Activated naive CD4-positive, alpha-beta T cell treated with anti-CD3 and anti-CD28 coated beads, Interleukin-2, amount 10 ng/mL, durations not matched to agents 5 hours and 36 hours (primary cell): ENCODE measurements around the gene PCDHGA10. TPM values are rescaled to one million over a fixed set of nuclear protein-coding genes. Genes with fewer than 3 reads are reported as not detected.

ENCODE experiments used
- total RNA-seq, 2 experiments: library from RNA; stranded (reverse); gene quantifications; one replicate each; pipeline ENCODE4 v1.2.3, GENCODE V29; 2021

PCDHGA10 gene
- under 1 TPM; 0.05 TPM for total RNA-seq

DNA sequence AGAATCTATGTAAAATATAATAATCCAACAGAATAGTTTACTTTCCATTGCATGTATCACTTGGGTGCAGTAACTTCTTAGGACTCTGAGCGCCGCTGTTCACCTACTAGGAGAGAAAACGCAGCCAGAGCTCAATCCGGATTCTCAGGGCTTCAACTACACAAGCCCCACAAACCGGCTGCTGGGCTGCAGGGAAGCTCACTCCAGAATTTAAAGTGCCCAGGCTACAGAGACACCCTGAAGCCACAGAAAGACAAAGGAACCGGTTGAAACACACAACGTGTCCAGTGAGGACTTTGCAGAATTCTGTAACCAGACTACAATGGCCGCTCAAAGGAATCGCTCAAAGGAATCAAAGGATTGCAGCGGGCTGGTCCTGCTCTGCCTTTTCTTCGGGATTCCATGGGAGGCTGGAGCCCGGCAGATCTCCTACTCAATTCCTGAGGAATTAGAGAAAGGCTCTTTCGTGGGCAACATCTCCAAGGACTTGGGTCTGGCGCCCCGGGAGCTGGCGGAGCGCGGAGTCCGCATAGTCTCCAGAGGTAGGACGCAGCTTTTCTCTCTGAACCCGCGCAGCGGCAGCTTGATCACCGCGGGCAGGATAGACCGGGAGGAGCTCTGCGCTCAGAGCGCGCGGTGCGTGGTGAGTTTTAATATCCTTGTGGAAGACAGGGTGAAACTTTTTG, at the start of gene PCDHGA10:
Gene PCDHGA10, plus strand, starts transcription at position 134 of the 686 bp plus-strand sequence. Its CDS starts 189 bp downstream, at position 323.

DNA sequence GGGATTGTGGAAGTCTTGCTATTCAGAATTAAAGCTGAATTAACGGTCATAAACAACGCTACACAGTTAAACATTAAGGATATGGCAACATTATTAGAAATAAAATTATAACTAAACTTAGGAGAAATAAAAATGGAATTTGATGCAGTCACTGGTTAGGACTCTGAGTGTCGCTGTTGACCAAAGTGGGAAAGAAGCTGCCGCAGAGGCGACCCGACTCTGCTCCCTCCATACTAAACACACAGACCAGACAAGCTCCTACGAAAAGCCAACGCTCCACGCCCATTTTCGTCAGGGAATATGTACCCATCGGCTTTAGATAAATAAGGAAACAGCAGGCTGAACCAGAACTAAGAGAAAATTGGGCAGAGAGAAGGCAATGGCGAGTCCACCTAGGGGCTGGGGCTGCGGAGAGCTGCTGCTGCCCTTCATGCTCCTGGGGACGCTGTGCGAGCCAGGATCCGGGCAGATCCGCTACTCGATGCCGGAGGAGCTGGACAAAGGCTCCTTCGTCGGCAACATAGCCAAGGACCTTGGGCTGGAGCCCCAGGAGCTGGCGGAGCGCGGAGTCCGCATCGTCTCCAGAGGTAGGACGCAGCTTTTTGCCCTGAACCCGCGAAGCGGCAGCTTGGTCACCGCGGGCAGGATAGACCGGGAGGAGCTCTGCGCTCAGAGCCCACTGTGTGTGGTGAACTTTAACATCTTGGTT, 48.7 kb upstream of the PCDHGA10 start, which contains the start of gene PCDHGA5:
Gene PCDHGA5, plus strand, starts transcription at position 211 of the 709 bp plus-strand sequence. Its CDS starts 169 bp downstream, at position 380.

DNA sequence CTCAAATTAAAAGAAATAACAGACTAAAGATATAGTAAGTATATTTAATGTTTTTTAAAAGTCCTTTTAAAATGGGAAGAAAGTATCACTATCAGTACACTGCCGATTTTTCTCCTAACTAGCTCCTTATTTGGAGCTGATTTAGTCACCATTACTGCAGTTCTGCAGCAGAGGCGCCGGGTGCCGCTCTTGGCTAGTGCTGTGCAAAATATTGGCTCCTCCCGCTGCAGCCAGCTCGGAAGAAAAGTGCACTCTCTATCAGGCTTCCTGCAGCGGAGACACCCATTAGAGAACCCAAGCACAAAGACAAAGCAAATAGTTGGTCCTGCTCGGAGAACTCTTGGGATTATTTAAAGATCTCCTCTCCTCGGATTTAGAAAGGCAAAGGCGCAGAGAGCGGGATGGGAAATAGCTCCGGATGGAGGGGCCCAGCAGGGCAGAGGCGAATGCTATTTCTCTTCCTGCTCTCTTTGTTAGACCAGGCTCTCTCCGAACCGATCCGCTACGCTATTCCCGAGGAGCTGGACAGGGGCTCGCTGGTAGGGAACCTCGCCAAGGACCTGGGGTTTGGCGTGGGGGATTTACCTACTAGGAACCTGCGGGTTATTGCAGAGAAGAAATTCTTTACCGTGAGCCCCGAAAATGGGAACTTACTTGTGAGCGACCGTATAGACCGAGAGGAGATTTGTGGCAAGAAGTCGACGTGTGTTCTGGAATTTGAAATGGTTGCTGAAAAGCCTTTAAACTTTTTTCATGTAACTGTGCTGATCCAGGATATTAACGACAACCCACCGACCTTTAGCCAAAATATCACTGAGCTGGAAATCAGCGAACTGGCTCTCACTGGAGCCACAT, 42.6 kb upstream of the PCDHGA10 start, which contains the start of gene PCDHGB3:
Gene PCDHGB3, plus strand, starts transcription at position 249 of the 855 bp plus-strand sequence. Its CDS starts 153 bp downstream, at position 402.

DNA sequence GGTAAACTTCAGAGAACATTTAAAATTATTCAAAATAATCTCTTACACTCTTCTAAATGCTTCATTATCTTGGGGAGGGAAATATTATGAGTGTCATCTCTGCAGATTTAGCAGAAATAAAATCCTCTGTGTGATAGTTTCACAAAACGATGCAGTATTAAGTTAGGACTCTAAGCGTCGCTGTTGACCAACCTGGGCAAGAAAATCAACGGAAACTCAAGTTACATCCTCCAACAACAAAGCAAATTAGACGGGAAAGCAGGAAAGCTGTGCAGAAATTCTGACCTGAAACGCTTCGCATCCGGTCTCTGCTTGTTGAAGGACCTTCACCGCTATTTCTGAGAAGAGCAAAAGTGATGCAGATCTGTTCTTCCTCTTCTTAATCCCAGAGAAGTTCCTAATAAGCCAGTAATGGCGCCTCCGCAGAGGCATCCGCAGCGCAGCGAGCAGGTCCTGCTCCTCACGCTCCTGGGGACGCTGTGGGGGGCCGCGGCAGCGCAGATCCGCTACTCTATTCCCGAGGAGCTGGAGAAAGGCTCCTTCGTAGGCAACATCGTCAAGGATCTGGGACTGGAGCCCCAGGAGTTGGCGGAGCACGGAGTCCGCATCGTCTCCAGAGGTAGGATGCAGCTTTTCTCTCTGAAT, 39.0 kb upstream of the PCDHGA10 start, which contains the start of gene PCDHGA6:
Gene PCDHGA6, plus strand, starts transcription at position 219 of the 645 bp plus-strand sequence. Its CDS starts 193 bp downstream, at position 412.

DNA sequence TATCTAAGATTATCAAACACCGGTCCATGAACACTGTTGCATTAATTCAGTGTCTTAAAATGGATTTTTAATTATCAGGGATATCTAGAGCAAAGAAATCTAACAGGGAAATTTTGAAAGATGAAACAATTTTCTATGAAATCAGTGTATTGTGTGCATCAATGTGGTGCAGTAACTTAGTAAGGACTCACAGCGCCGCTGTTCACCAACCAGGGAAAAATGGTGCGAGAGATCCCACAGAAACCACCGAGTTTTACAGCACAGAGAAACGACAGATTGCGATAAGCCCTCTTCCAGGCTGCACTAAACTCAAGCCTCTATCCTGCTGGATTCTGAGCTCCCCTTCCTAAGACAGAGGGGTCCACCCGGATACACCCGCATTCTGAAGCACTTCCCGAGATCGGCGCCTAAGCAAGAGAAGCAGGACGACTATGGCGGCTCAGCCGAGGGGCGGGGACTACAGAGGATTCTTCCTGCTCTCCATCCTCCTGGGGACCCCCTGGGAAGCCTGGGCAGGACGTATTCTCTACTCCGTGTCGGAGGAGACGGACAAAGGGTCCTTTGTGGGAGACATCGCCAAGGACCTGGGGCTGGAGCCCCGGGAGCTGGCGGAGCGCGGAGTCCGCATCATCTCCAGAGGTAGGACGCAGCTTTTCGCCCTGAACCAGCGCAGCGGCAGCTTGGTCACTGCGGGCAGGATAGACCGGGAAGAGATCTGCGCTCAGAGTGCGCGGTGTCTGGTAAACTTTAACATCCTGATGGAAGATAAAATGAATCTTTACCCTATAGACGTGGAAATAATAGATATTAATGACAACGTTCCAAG, 30.1 kb upstream of the PCDHGA10 start, which contains the start of gene PCDHGA7:
Gene PCDHGA7, plus strand, starts transcription at position 274 of the 826 bp plus-strand sequence. Its CDS starts 158 bp downstream, at position 432.

DNA sequence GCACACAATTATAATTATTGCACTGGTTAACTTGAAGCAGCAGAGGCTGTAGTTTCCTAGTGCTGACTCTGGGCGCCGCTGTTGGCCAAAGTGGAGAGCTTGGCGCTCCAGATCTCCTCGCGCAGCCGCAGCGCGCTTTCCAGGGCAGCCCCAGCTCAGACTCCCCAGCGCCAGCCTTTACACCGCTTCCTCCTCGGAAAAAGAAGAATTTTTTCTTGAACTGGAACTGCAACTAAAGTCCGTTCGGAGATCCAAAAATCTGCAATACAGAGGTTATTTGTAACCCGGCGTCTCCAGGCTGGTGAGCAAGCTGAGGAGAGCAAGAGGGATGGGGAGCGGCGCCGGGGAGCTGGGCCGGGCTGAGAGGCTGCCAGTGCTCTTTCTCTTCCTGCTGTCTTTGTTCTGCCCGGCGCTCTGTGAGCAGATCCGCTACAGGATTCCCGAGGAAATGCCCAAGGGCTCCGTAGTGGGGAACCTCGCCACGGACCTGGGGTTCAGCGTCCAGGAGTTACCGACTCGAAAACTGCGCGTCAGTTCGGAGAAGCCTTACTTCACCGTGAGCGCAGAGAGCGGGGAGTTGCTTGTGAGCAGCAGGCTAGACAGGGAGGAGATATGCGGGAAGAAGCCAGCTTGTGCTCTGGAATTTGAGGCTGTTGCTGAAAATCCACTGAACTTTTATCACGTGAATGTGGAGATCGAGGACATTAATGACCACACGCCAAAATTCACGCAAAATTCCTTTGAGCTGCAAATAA, 25.1 kb upstream of the PCDHGA10 start, which contains the start of gene PCDHGB4:
Gene PCDHGB4, plus strand, starts transcription at position 142 of the 755 bp plus-strand sequence. Its CDS starts 187 bp downstream, at position 329.

DNA sequence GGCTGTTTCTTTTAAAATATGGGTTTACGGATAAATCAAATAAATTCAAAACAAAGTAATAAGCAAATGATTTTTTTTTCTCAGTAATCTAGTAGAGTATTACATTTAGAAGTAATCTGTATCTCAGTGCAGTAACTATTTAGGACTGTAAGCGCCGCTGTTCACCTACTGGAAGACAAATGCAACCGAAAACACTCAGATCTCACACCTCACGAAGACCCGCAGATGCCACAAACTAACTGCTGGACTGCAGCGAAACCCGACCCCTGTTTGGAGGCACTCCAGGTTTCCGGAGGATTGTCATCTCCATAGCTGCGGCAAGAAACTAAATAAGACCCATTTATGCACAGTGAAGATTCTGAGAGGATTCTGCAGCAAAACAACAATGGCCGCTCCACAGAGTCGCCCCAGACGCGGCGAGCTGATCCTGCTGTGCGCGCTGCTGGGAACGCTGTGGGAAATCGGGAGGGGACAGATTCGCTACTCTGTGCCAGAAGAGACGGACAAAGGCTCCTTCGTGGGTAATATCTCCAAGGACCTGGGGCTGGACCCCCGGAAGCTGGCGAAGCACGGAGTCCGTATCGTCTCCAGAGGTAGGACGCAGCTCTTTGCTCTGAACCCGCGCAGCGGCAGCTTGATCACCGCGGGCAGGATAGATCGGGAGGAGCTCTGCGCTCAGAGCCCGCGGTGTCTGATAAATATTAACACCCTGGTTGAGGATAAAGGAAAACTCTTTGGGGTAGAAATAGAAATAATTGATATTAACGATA, 20.2 kb upstream of the PCDHGA10 start, which contains the start of gene PCDHGA8:
Gene PCDHGA8, plus strand, starts transcription at position 205 of the 770 bp plus-strand sequence. Its CDS starts 181 bp downstream, at position 386.

DNA sequence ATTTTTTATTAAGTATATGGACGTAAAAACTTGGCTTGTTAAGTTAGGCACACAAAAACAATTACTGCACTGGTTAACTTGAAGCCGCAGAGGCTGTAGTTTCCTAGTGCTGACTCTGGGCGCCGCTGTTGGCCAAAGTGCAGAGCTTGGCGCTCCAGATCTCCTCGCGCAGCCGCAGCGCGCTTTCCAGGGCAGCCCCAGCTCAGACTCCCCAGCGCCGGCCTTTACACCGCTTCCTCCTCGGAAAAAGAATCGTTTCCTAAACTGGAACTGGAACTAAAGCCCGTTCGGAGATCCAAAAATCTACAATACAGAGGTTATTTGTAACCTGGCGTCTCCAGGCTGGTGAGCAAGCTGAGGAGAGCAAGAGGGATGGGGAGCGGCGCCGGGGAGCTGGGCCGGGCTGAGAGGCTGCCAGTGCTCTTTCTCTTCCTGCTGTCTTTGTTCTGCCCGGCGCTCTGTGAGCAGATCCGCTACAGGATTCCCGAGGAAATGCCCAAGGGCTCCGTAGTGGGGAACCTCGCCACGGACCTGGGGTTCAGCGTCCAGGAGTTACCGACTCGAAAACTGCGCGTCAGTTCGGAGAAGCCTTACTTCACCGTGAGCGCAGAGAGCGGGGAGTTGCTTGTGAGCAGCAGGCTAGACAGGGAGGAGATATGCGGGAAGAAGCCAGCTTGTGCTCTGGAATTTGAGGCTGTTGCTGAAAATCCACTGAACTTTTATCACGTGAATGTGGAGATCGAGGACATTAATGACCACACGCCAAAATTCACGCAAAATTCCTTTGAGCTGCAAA, 14.8 kb upstream of the PCDHGA10 start, which contains the start of gene PCDHGB5:
Gene PCDHGB5, plus strand, starts transcription at position 192 of the 796 bp plus-strand sequence. Its CDS starts 181 bp downstream, at position 373.

DNA sequence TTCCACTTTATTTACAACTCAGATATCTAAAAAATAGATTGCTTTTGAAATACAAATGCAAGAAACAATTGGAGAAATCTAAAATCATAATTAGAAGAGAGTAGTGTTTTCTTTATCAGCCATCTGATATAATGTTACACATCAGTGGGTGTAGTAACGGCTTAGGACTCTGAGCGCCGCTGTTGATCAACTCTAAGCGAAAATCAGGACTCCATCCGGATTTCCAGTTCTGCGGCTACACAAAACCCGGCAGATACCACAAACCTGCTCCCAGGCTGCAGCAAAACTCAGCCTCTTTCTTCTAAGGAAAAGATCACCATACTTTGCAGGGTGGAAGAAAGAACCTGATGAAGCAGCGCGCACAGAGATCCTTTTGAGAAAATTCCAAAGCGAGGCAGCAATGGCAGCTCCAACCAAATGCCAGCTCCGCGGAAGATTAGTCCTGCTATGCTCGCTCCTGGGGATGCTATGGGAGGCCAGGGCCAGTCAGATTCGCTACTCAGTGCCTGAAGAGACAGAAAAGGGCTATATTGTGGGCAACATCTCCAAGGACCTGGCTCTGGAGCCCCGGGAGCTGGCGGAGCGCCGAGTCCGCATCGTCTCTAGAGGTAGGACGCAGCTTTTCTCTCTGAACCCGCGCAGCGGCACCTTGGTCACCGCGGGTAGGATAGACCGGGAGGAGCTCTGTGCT, 10.1 kb upstream of the PCDHGA10 start, which contains the start of gene PCDHGA9:
Gene PCDHGA9, plus strand, starts transcription at position 226 of the 691 bp plus-strand sequence. Its CDS starts 175 bp downstream, at position 401.

DNA sequence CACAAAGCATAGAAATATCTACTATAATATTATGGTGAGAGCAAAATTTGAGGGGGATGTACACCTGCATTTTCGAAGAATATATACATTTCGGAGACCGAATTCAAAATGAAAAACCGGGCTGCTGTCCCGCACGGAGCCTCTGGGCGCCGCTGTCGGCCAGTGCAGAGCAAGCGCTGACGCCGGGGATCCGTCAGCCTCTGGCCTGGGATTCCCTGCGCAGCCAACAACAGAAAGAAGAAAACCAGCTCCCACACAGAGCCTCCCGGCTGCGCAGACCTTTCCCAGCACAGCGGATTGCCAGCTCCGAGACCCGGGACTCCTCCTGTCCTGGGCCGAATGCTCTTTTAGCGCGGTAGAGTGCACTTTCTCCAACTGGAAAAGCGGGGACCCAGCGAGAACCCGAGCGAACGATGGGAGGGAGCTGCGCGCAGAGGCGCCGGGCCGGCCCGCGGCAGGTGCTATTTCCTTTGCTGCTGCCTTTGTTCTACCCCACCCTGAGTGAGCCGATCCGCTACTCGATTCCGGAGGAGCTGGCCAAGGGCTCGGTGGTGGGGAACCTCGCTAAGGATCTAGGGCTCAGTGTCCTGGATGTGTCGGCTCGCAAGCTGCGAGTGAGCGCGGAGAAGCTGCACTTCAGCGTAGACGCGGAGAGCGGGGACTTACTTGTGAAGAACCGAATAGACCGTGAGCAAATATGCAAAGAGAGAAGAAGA, 4.8 kb upstream of the PCDHGA10 start, which contains the start of gene PCDHGB6:
Gene PCDHGB6, plus strand, starts transcription at position 232 of the 716 bp plus-strand sequence. Its CDS starts 182 bp downstream, at position 414.

DNA sequence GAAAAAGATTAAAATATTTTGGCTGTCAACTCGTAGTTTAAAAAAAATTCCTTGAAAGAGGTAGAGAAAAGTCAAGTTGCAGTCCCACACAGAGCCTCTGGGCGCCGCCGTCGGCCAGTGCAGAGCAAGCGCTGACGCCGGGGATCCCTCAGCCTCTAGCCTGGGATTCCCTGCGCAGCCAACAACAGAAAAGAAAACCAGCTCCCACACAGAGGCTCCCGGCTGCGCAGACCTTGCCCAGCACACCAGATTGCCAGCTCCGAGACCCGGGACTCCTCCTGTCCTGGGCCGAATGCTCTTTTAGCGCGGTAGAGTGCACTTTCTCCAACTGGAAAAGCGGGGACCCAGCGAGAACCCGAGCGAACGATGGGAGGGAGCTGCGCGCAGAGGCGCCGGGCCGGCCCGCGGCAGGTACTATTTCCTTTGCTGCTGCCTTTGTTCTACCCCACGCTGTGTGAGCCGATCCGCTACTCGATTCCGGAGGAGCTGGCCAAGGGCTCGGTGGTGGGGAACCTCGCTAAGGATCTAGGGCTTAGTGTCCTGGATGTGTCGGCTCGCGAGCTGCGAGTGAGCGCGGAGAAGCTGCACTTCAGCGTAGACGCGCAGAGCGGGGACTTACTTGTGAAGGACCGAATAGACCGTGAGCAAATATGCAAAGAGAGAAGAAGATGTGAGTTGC, 4.8 kb downstream of the PCDHGA10 start, which contains the start of gene PCDHGB7:
Gene PCDHGB7, plus strand, starts transcription at position 184 of the 679 bp plus-strand sequence. Its CDS starts 183 bp downstream, at position 367.

DNA sequence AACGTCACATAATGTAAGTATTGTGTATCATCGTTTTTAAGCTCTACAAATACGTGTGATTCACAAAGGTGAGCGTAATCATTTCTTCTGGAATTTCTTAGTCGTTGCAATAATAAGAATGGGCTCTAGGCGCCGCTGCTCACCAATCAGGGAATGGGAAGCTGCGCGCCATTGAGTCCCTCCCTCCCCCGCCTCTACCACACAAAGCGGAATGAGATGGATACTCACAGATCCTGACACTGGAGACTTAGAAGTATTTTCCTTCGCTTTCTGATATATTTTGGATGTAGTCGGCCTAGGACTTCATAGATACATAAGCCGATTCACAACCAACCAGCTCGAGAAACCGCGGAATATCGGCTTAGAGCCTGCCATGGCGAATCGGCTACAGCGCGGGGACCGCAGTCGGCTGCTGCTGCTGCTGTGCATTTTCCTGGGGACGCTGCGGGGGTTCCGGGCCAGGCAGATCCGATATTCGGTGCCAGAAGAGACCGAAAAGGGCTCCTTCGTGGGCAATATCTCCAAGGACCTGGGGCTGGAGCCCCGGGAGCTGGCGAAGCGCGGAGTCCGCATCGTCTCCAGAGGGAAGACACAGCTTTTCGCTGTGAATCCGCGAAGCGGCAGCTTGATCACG, 8.2 kb downstream of the PCDHGA10 start, which contains the start of gene PCDHGA11:
Gene PCDHGA11, plus strand, starts transcription at position 197 of the 634 bp plus-strand sequence. Its CDS starts 177 bp downstream, at position 374.

DNA sequence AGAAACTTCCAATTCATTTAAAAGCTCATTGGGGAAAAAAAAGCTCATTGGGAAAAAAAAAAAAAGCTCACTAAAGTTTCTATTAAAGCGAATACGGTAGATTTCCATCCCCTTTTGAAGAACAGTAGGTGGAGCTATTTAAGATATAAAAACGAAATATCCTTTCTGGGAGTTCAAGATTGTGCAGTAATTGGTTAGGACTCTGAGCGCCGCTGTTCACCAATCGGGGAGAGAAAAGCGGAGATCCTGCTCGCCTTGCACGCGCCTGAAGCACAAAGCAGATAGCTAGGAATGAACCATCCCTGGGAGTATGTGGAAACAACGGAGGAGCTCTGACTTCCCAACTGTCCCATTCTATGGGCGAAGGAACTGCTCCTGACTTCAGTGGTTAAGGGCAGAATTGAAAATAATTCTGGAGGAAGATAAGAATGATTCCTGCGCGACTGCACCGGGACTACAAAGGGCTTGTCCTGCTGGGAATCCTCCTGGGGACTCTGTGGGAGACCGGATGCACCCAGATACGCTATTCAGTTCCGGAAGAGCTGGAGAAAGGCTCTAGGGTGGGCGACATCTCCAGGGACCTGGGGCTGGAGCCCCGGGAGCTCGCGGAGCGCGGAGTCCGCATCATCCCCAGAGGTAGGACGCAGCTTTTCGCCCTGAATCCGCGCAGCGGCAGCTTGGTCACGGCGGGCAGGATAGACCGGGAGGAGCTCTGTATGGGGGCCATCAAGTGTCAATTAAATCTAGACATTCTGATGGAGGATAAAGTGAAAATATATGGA, 17.7 kb downstream of the PCDHGA10 start, which contains the start of gene PCDHGA12:
Gene PCDHGA12, plus strand, starts transcription at position 176 of the 782 bp plus-strand sequence. Its CDS starts 253 bp downstream, at position 429.

